NOMO-1 (cell line): Measurements from ENCODE around the gene LGALS9B.
"Not testable (repeated sequence)": the region's sequence is repeated elsewhere in the genome, so short reads cannot be mapped to it uniquely, and the experiment has no call there.

Experiments used
- DNase-seq, 2 experiments: peaks; one replicate each; lab custom pipeline; 2025; ENCODE audit not compliant: unreplicated experiment in 2 of 2; lab: John Stamatoyannopoulos, UW

LGALS9B gene

GRCh38 chr17:20469107-20469506, 1.8 kb upstream of the LGALS9B start:
- not testable (repeated sequence) for DNase-seq

- not testable (repeated sequence) for DNase-seq
Observed at GRCh38 chr17:20466999-20467398, 340 bp downstream of the LGALS9B start.

- not testable (repeated sequence) for DNase-seq
Observed at GRCh38 chr17:20466553-20466952, 786 bp downstream of the LGALS9B start.

GRCh38 chr17:20465535-20465934, 1.8 kb downstream of the LGALS9B start:
- DNase-seq, result not testable (repeated sequence)

- not testable (repeated sequence) for DNase-seq
Observed at GRCh38 chr17:20464854-20465414, 2.4 kb downstream of the LGALS9B start.

- not testable (repeated sequence) for DNase-seq
Observed at GRCh38 chr17:20462158-20462557, 5.2 kb downstream of the LGALS9B start.

- not testable (repeated sequence) for DNase-seq
Observed at GRCh38 chr17:20457848-20458381, 9.4 kb downstream of the LGALS9B start.

- DNase-seq, result not testable (repeated sequence)
Observed at GRCh38 chr17:20455106-20455505, 12.2 kb downstream of the LGALS9B start.

- DNase-seq, result not testable (repeated sequence)
Observed at GRCh38 chr17:20453820-20454434, 13.4 kb downstream of the LGALS9B start.

GRCh38 chr17:20450852-20451251, 16.5 kb downstream of the LGALS9B start:
- not testable (repeated sequence) for DNase-seq

GRCh38 chr17:20447534-20448321, 19.6 kb downstream of the LGALS9B start:
- DNase-seq, result not testable (repeated sequence)

GRCh38 chr17:20446895-20447294, 20.4 kb downstream of the LGALS9B start:
- DNase-seq, result not testable (repeated sequence)

- DNase-seq, result not testable (repeated sequence)
Observed at GRCh38 chr17:20444581-20445236, 22.6 kb downstream of the LGALS9B start.

GRCh38 chr17:20444173-20444572, 23.2 kb downstream of the LGALS9B start:
- not testable (repeated sequence) for DNase-seq

GRCh38 chr17:20443632-20444031, 23.7 kb downstream of the LGALS9B start:
- not testable (repeated sequence) for DNase-seq

GRCh38 chr17:20440665-20441064, 26.7 kb downstream of the LGALS9B start:
- not testable (repeated sequence) for DNase-seq

- DNase-seq, result not testable (repeated sequence)
Observed at GRCh38 chr17:20435166-20435565, 32.2 kb downstream of the LGALS9B start.

GRCh38 chr17:20433382-20433781, 34.0 kb downstream of the LGALS9B start:
- not testable (repeated sequence) for DNase-seq

- not testable (repeated sequence) for DNase-seq
Observed at GRCh38 chr17:20427264-20427663, 40.1 kb downstream of the LGALS9B start.

- DNase-seq, result not testable (repeated sequence)
Observed at GRCh38 chr17:20422826-20423225, 44.5 kb downstream of the LGALS9B start.

GRCh38 chr17:20418838-20419237, 48.5 kb downstream of the LGALS9B start:
- not testable (repeated sequence) for DNase-seq
